DMS53 treated with DMSO at 0.1 percent for 48 hours (cell line): ENCODE results near the gene ST13.
"Not testable (repeated sequence)": the region's sequence is repeated elsewhere in the genome, so short reads cannot be mapped to it uniquely, and the experiment has no call there.

Experiments used
- DNase-seq: peaks from one replicate; lab custom pipeline; 2025; ENCODE audit not compliant: unreplicated experiment; lab: John Stamatoyannopoulos, UW

ST13 gene

GRCh38 chr22:40856513-40857308 is at the start of gene ST13, which contains the start of gene XPNPEP3:
ST13 (minus strand) TSS chr22:40856639; CDS start chr22:40856540, 99 bp downstream.
XPNPEP3 (plus strand) TSS chr22:40857148; CDS start chr22:40857182, 34 bp downstream.
- DNase-seq: peak; percentile 79

- no peak for DNase-seq
These were observed 47.7 kb upstream of the ST13 start for GRCh38 chr22:40904101-40904500.

- peak; percentile 11 for DNase-seq
These were observed 42.5 kb upstream of the ST13 start for GRCh38 chr22:40898850-40899357.

- no peak for DNase-seq
These were observed 38.0 kb upstream of the ST13 start for GRCh38 chr22:40894417-40894816.

GRCh38 chr22:40890881-40891280 is 34.4 kb upstream of the ST13 start:
- DNase-seq: no peak

- DNase-seq: no peak
These were observed 32.7 kb upstream of the ST13 start for GRCh38 chr22:40889116-40889515.

- DNase-seq: no peak
These were observed 22.5 kb upstream of the ST13 start for GRCh38 chr22:40878922-40879321.

- DNase-seq: no peak
These were observed 21.0 kb upstream of the ST13 start for GRCh38 chr22:40877488-40877887.

GRCh38 chr22:40876907-40877306 is 20.5 kb upstream of the ST13 start:
- no peak for DNase-seq

- no peak for DNase-seq
These were observed 18.7 kb upstream of the ST13 start for GRCh38 chr22:40875111-40875510.

GRCh38 chr22:40874016-40874415 is 17.6 kb upstream of the ST13 start:
- DNase-seq: no peak

- DNase-seq: not testable (repeated sequence)
These were observed 11.9 kb upstream of the ST13 start for GRCh38 chr22:40868379-40868778.

GRCh38 chr22:40867109-40867508 is 10.7 kb upstream of the ST13 start:
- no peak for DNase-seq

- DNase-seq: no peak
These were observed 6.1 kb upstream of the ST13 start for GRCh38 chr22:40862537-40862936.

GRCh38 chr22:40862013-40862412 is 5.6 kb upstream of the ST13 start, which contains the start of gene DNAJB7:
DNAJB7 (minus strand) TSS chr22:40862113; CDS start chr22:40861994, 119 bp downstream.
- DNase-seq: no peak

GRCh38 chr22:40857309-40857855 is 943 bp upstream of the ST13 start:
- no peak for DNase-seq

- DNase-seq: no peak
These were observed 393 bp downstream of the ST13 start for GRCh38 chr22:40855979-40856512.

GRCh38 chr22:40855071-40855978 is 1.1 kb downstream of the ST13 start:
- no peak for DNase-seq

- DNase-seq: no peak
These were observed 2.5 kb downstream of the ST13 start for GRCh38 chr22:40853961-40854360.

- no peak for DNase-seq
These were observed 3.1 kb downstream of the ST13 start for GRCh38 chr22:40853333-40853732.

GRCh38 chr22:40845816-40846215 is 10.6 kb downstream of the ST13 start:
- DNase-seq: not testable (repeated sequence)
